GM13976 (cell line): ENCODE data around the gene A3GALT2.

ENCODE experiments used
- DNase-seq: peaks from one replicate; pipeline ENCODE4 v3.0.0; 2012; ENCODE audit warnings: low spot score
- in situ Hi-C: fragments of 300-500 bp; cut with MboI; formaldehyde crosslinking; loops from one replicate; pipeline ENCODE4 v1.12.0; 2022; ENCODE audit warnings: low sequenced_read_pairs, mixed read lengths, inconsistent platforms; ENCODE audit not compliant: unreplicated experiment
- TF ChIP-seq, protein P1 (sequence below): IDR thresholded peaks from 2 replicates; pipeline ENCODE4 v1.5.1; 2012; ENCODE audit warnings: borderline replicate concordance, mild to moderate bottlenecking; ENCODE audit not compliant: insufficient read depth; ENCODE audit errors: extremely low read depth, missing control alignments, control extremely low read depth

The A3GALT2 gene

GRCh38 chr1:33317946-33318345, 3.0 kb downstream of the A3GALT2 start:
- DNase-seq: no peak
- TF ChIP-seq, protein P1, sequence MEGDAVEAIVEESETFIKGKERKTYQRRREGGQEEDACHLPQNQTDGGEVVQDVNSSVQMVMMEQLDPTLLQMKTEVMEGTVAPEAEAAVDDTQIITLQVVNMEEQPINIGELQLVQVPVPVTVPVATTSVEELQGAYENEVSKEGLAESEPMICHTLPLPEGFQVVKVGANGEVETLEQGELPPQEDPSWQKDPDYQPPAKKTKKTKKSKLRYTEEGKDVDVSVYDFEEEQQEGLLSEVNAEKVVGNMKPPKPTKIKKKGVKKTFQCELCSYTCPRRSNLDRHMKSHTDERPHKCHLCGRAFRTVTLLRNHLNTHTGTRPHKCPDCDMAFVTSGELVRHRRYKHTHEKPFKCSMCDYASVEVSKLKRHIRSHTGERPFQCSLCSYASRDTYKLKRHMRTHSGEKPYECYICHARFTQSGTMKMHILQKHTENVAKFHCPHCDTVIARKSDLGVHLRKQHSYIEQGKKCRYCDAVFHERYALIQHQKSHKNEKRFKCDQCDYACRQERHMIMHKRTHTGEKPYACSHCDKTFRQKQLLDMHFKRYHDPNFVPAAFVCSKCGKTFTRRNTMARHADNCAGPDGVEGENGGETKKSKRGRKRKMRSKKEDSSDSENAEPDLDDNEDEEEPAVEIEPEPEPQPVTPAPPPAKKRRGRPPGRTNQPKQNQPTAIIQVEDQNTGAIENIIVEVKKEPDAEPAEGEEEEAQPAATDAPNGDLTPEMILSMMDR: no peak
- in situ Hi-C loops: no loop called here

DNA sequence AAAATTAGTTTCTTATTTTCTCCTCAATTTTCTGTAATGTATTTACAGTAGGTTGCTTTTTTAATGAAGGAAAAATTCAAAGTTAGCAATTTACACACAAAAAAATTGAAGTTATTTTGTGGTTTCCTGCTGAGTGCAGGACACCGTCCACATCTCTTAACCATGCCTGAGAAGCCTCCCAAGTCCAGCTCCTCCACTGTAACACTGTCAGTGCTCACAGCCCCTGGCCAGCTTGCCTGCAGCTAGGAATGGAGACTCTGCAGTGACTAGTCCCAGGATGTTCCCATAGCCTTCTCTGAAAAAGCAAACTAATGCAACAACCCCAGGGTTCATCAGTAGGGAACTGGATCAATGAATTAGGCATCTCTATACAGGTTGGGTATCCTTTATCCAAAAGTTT, 3.5 kb downstream of the A3GALT2 start:
- DNase-seq: no peak
- in situ Hi-C loops: no loop called here
- TF ChIP-seq, protein P1: no peak

GRCh38 chr1:33316601-33317000, 4.3 kb downstream of the A3GALT2 start:
- TF ChIP-seq, protein P1: no peak
- in situ Hi-C loops: no loop called here
- DNase-seq: no peak

GRCh38 chr1:33314416-33314815, 6.5 kb downstream of the A3GALT2 start:
- in situ Hi-C loops: no loop called here
- no peak for DNase-seq
- TF ChIP-seq, protein P1: no peak

GRCh38 chr1:33312413-33312749, 8.5 kb downstream of the A3GALT2 start:
- TF ChIP-seq, protein P1: no peak
- in situ Hi-C loops: no loop called here
- DNase-seq: no peak

DNA sequence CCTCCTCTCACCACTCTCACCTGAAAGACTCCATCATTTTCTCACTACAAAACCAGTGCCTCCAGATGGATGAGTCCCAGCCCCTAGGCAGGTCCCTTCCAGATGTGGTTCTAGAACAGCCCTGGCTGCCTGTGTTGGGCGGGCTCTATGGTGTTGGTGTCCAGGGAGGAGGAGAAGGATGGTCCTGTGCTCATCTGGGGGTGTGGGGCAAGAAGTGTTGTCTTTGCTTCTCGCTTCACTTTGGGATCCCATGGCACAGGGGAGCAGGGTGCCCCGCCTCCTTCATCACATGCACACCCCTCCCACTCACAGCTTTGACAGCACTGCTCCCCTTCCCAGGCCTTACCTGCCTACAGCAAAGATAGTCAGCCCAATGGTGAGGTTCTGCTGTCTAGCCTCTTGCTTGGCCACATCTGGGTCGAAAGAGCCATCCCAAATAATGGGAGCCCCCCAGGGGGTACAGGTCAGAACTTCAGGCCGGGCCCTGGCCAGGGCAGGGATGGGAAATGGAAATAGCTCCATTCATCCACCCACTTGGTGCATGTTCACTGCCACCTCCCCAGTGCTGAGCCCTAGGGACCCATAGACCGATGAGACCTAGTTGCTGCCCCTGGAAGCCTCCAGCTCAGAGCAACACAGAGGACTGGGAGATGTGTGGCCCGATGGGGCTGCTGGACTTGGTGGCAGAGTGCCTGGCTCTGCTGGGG, 9.0 kb downstream of the A3GALT2 start:
- in situ Hi-C loops: no loop called here
- TF ChIP-seq, protein P1: no peak

More for the DNA sequence above, 9.0 kb downstream of the A3GALT2 start:
- no peak for DNase-seq
